HG02938 (cell line): ENCODE data around the gene HOXB5.

ENCODE experiments used
- ATAC-seq: cut with Tn5 transposase; IDR thresholded peaks from one replicate; pipeline ENCODE4 v1.9.1; 2021; ENCODE audit warnings: mild to moderate bottlenecking, moderate library complexity; ENCODE audit not compliant: unreplicated experiment

Gene HOXB5

GRCh38 chr17:48551596-48552465 is 41.7 kb downstream of the HOXB5 start:
- ATAC-seq, result no peak

- ATAC-seq, result no peak
These were observed 42.4 kb downstream of the HOXB5 start for GRCh38 chr17:48551214-48551555.

GRCh38 chr17:48550502-48551213 is 42.9 kb downstream of the HOXB5 start:
- no peak for ATAC-seq

- ATAC-seq, result no peak
These were observed 43.6 kb downstream of the HOXB5 start for GRCh38 chr17:48549914-48550501.

DNA sequence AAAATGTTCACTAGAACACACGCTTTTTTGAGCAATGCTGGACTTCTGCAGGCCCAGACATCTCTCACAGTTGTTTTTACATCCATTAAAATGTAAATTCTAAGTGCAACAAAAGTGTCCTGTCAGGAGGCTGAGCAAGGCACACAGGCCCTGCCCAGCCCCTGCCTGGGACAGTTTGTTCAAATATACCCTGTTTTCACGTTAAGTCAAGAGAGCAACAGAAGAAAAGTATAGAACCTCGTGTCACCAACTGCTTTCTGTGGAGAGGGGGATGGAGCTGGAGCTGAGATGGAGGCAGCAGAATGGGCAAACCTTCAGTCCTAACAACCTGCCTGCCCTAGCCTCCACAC is 44.3 kb downstream of the HOXB5 start:
- no peak for ATAC-seq

DNA sequence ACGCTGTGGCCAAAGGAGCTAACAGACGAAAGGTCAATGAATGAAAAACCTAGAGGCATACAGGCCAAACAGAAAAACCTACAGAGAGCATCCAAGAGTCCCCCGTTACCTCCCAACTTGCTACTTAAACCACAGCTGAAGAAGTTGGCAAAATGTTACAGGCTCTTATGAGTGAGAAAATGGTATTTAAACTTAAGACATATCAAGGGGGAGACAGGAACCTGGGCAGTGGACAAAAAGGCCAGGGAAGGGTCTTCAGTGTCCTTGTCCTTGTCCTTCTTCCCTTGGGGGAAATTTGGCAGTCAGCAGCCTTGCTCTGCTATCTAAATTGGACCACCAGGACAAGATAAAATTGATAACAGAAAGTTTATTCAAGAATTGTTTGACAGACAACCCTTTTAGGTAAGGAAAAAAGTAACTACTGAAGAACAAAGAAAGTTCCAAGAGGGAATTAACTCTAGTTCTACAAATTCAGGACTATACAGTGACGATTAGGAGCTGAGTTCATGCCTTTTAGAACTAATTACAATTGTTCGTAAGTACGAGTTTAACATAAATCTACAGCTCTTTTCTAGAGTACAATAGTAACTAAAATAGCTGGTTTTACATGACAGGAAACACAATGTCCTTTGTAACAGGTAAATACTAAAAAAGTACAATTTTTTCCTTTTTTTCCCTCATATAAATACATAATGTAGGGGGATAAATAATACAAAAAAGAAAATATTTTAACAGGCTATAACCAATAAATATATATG is 44.9 kb downstream of the HOXB5 start:
- no peak for ATAC-seq

GRCh38 chr17:48547808-48548522 is 45.6 kb downstream of the HOXB5 start:
- no peak for ATAC-seq

DNA sequence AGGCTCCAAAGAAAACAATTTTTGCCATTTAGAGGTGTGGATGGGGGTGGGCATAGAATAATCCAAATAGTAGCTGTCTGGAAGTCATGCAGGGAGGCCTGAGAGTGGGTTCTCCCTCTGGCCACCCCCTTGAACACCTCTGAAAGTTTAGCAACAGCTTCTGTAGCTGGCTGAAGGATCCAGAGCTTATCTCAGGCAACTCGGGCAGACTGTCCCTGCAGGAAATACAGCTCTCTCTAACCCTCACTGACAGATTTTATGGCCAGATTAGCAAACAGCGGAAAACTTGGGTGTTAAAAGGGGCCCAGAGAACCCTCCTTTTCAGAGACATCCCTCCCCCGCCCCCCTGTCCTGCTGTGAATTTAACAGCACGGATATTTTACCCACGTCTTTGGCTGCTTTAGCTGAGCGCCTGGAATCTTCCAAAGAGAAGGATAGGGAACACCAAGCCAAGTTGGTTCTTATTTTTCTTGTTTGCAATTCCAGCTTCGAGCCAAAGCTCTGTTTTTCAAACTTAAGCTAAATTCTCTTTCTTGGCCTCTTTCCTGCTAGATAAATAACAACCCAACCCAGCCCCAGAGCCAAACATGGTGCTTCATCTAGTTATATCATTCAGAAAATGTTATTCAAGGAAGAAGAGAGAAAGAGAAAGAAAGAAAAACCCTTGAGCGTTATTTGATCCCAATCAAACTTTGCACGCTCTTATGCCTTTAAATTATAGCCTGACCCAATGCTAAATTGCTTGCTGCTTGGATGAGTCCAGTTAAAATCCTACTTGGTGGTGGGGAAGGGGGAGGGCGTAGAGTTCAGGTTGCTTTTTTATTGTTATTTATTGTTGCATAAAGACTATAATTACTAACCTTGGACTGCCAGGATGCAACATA is 46.4 kb downstream of the HOXB5 start:
- no peak for ATAC-seq

- ATAC-seq, result no peak
These were observed 47.2 kb downstream of the HOXB5 start for GRCh38 chr17:48546137-48546923.

DNA sequence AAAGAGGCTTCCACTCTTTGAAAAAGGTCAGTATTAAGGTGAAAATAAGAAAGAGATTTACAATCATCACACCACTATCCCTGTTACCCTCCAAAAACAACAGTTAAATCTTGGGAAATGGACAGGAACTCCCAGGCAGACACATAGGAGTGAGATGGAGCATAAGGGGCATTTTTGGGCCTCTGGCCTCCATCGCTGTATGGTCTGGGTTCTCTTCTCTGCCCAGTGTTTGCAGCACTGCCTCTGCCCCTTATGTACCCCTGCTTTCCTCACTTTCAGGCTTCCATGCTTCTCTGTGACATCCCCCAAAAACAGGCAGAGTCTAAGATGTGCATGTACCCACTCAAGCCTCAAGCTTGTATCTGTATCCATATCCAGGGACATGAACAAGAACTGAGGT is 48.0 kb downstream of the HOXB5 start:
- no peak for ATAC-seq

- no peak for ATAC-seq
These were observed 48.6 kb downstream of the HOXB5 start, which contains the start of gene HOXB2 for GRCh38 chr17:48545022-48545375. HOXB2 (minus strand) TSS chr17:48545109; CDS start chr17:48544911, 198 bp downstream.

DNA sequence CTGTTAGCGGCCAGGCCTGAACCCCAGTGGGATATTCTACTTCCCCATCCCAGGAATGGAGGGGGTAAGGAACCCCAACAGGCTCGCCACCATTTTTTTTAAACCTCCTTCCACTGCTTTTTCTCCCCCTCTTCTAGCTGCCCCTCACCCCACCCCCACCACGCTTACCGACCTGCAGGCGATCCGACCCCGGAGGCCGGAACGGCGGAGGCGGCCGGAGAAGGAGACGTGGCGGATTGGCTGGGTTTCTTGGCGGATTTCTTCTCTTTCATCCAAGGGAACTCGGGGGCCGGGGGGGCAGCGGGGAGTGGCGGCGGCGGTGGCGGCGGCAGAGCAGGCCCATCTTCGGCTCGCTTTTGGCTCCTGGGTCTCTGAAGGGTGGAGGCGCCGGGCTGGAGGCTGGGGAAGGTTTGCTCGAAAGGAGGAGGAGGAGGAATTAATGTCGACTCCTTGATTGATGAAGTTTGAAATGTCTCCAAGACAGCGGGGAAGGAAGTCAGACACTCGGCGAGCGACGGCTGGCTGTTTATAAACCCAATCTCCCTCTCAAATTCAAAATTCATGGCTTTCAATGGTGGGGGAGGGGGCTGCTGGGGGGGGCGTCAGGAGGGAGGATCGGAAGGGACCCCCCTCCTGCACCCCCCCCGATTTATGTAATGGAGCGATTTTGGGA is 49.1 kb downstream of the HOXB5 start:
- ATAC-seq, result no peak

DNA sequence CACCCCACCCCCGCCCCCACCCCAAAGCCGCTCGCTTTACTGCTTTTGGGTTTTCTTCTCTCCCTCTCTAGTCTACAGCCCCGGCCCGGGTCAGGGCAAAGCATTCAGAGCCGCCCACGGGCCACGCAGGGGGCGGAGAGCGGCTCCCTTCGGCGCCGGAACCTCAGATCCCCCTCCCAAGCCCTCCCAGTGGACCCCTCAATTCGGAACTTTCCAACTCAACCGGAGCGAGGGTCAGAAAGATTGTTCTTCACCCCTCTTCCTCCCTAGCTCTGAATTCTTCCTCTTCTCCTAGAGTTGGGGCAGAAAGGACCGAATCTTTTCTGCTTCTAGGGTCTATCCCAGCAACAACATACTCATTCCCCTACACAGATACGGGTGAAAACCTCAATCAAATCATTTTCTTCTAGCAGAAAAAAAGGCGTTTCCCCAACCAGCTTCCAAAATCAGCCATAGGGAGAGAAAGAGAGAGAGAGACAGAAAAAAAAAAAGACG is 49.7 kb downstream of the HOXB5 start:
- no peak for ATAC-seq

DNA sequence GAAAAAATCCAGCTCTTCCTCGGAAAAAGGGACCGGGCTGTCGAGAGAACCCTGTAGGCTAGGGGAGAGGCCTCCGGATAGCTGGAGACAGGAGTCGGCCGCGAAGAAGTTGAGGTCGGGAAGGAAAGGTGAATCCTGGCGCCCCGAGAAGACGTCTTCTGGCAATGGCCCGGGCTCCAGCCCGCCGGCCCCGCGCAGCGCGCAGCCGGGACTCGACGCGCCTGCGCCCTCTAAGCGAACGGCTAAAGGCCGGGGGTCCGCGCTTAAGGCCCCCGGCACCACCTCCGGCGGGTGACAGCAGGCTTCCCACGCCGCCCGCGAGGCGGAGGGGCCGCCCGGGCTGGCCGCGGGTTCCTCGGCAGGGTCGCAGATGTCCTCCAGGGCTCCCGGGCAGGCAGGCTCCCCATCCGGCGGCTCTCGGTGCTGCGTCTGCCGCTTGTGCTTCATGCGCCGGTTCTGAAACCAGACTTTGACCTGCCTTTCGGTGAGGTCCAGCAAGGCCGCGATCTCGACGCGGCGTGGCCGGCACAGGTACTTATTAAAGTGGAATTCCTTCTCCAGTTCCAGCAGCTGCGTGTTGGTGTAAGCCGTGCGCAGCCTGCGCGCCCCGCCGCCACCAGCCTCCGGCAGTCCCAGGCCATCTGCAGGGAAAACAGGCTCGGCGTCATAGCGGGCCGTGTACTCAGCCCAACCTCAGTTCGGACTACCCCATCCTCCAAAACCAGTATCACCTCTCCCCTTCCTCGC is 50.3 kb downstream of the HOXB5 start:
- peak; percentile 51 for ATAC-seq

- ATAC-seq, result no peak
These were observed 50.9 kb downstream of the HOXB5 start for GRCh38 chr17:48542698-48543106.

DNA sequence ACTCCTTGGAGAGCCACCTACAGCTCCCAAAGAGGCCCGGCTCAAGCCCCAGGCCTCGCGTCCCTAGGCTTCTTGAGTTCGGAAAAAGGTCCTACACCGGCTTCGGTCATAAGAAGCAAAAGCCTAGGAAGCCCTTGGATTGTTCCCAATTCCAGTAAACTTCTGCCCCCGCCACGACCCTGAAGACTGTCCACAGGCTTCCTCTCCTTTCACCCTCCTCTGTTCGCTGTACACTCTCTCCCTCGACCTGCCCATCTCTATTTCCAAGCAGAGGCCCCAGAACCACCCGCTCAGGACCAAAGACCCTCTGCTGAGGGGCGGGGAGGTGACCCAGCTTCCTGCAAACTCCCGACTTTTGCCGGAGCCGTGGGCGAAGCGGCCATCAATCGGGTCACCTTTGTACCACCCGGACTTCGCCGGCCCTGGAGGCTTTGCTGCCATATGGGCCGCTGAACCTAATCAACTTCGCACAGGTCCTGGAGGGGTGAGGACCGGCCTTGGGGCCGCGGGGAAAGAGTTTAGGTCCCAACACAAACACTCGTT is 51.4 kb downstream of the HOXB5 start:
- no peak for ATAC-seq

GRCh38 chr17:48541577-48542113 is 51.9 kb downstream of the HOXB5 start:
- no peak for ATAC-seq
